HepG2 (cell line): ENCODE results near the gene FAM193A. TPM values are rescaled to one million over a fixed set of nuclear protein-coding genes. Genes with fewer than 3 reads are reported as not detected.
A peak's percentile ranks its signal among the peaks of the same experiment; 100 is the strongest.

Source experiments
- BORCS8-MEF2B ChIP-seq: sonication (generic); formaldehyde crosslinking; IDR thresholded peaks from 2 replicates; pipeline ENCODE4 v1.8.0; 2022; ENCODE audit warnings: mild to moderate bottlenecking, missing genetic modification reagents
- ERF ChIP-seq: IDR thresholded peaks from 2 replicates; pipeline ENCODE4 v1.6.1; 2018; ENCODE audit warnings: missing biosample characterization, missing genetic modification reagents
- HNRNPLL ChIP-seq: fragments of 200-400 bp; formaldehyde crosslinking; IDR thresholded peaks from 2 replicates; pipeline ENCODE4 v1.6.1; 2017; ENCODE audit warnings: mild to moderate bottlenecking, low read depth, low read length; ENCODE audit not compliant: poor library complexity, severe bottlenecking
- HOXA3 ChIP-seq: sonication (generic); formaldehyde crosslinking; IDR thresholded peaks from 2 replicates; pipeline ENCODE4 v1.5.0; 2020; ENCODE audit warnings: missing genetic modification reagents
- KDM2A ChIP-seq: sonication (generic); formaldehyde crosslinking; IDR thresholded peaks from 2 replicates; pipeline ENCODE4 v1.4.0; 2020; ENCODE audit warnings: low read depth, missing genetic modification reagents, borderline replicate concordance
- KDM5B ChIP-seq: sonication (generic); formaldehyde crosslinking; IDR thresholded peaks from 2 replicates; pipeline ENCODE4 v1.4.0; 2020; ENCODE audit warnings: missing genetic modification reagents, mild to moderate bottlenecking, borderline replicate concordance
- KLF12 ChIP-seq: sonication (generic); formaldehyde crosslinking; IDR thresholded peaks from 2 replicates; pipeline ENCODE4 v1.4.0; 2020; ENCODE audit warnings: missing genetic modification reagents, borderline replicate concordance
- KMT2A ChIP-seq: sonication (generic); formaldehyde crosslinking; IDR thresholded peaks from 2 replicates; pipeline ENCODE4 v1.4.0; 2020; ENCODE audit warnings: missing genetic modification reagents
- MXD1 ChIP-seq: sonication (generic); formaldehyde crosslinking; IDR thresholded peaks from 2 replicates; pipeline ENCODE4 v1.4.0; 2020; ENCODE audit warnings: mild to moderate bottlenecking, missing genetic modification reagents
- NCOA5 ChIP-seq: sonication (generic); formaldehyde crosslinking; IDR thresholded peaks from 2 replicates; pipeline ENCODE4 v1.4.0; 2020; ENCODE audit warnings: missing genetic modification reagents
- NFAT5 ChIP-seq: sonication (generic); formaldehyde crosslinking; IDR thresholded peaks from 2 replicates; pipeline ENCODE4 v1.4.0; 2020; ENCODE audit warnings: missing genetic modification reagents
- RBFOX2 ChIP-seq: fragments of 200-400 bp; formaldehyde crosslinking; IDR thresholded peaks from 2 replicates; pipeline ENCODE4 v1.6.1; 2017; ENCODE audit warnings: low read depth, mild to moderate bottlenecking, low read length
- SALL1 ChIP-seq: sonication (generic); formaldehyde crosslinking; IDR thresholded peaks from 2 replicates; pipeline ENCODE4 v1.8.0; 2022; ENCODE audit warnings: mild to moderate bottlenecking, missing genetic modification reagents
- TBL1XR1 ChIP-seq: fragments of 150-350 bp; IDR thresholded peaks from 2 replicates; pipeline ENCODE4 v1.6.1; 2014; ENCODE audit warnings: borderline replicate concordance, low read length; ENCODE audit not compliant: partially characterized antibody
- TEAD2 ChIP-seq: sonication (generic); formaldehyde crosslinking; IDR thresholded peaks from 2 replicates; pipeline ENCODE4 v1.9.0; 2021; ENCODE audit warnings: missing genetic modification reagents
- U2AF1 ChIP-seq: fragments of 200-400 bp; formaldehyde crosslinking; optimal IDR thresholded peaks from 2 replicates; pipeline ENCODE3; 2017; ENCODE audit warnings: mild to moderate bottlenecking, low read depth, low read length
- ZEB1 ChIP-seq: IDR thresholded peaks from 2 replicates; pipeline ENCODE4 v1.6.1; 2012; ENCODE audit warnings: mild to moderate bottlenecking, low read depth, inconsistent platforms; ENCODE audit not compliant: insufficient replicate concordance
- ZFAT ChIP-seq: sonication (generic); formaldehyde crosslinking; conservative IDR thresholded peaks from 2 replicates; pipeline ENCODE4 v1.8.1; 2023; ENCODE audit warnings: missing genetic modification reagents, inconsistent platforms
- ZFP82 ChIP-seq: sonication (generic); formaldehyde crosslinking; IDR thresholded peaks from 2 replicates; pipeline ENCODE4 v1.5.1; 2020; ENCODE audit warnings: mild to moderate bottlenecking, missing genetic modification reagents, borderline replicate concordance
- ZFP91 ChIP-seq: sonication (generic); formaldehyde crosslinking; IDR thresholded peaks from 2 replicates; pipeline ENCODE4 v1.9.0; 2022; ENCODE audit warnings: missing genetic modification reagents, mild to moderate bottlenecking, borderline replicate concordance
- ZNF777 ChIP-seq: sonication (generic); formaldehyde crosslinking; IDR thresholded peaks from 2 replicates; pipeline ENCODE4 v1.4.0; 2020; ENCODE audit warnings: missing genetic modification reagents
- ZSCAN20 ChIP-seq: sonication (generic); formaldehyde crosslinking; IDR thresholded peaks from 2 replicates; pipeline ENCODE4 v1.4.0; 2020; ENCODE audit warnings: missing genetic modification reagents, mild to moderate bottlenecking, borderline replicate concordance
- polyA plus RNA-seq, 8 experiments: library from polyadenylated mRNA; depleted of rRNA in 3 of 8; stranded (reverse) in 7 of 8; unstranded in 1 of 8; fragments of >200 nt; fragmentation: Illumina TruSeq in 4 of 8; extraction: Trizol in 4 of 8; gene quantifications; 2 replicates each; pipeline versions ENCODE4 v1.2.1 to v1.2.3, GENCODE V29; 2011 to 2016; ENCODE audit warnings: low read depth in 4 of 8, missing spikeins in 1 of 8, mixed read lengths in 1 of 8; ENCODE audit not compliant: insufficient read depth in 1 of 8
- total RNA-seq, 5 experiments: library from RNA; depleted of rRNA; stranded (reverse); fragments of >200 nt; fragmentation: Illumina TruSeq; extraction: Trizol; gene quantifications; 2 replicates each; pipeline ENCODE4 v1.2.3, GENCODE V29; 2016; ENCODE audit warnings: low read depth in 1 of 5

FAM193A gene
- total and polyA plus RNA-seq, 2 of the 13 experiments (the other 11 are each of a cell fraction or from before 2014, with no cell fraction given): 5.7 to 8.7 TPM

GRCh38 chr4:2537011-2537830 is 774 bp downstream of the FAM193A start (continued):
- TF ChIP-seq ZFP82 (CRISPR knock-in tag) (peak; percentile 49; the same call in 1 of the 2 replicates), NFAT5 (0 out of 2 replicates have a peak, but pooled peaks have one; percentile 30), NCOA5 (CRISPR knock-in tag) (no peak), U2AF1 (no peak), TEAD2 (CRISPR knock-in tag) (no peak), ZFAT (CRISPR knock-in tag) (no peak), ZFP91 (CRISPR knock-in tag) (peak; percentile 11; the same call in 1 of the 2 replicates), HOXA3 (CRISPR knock-in tag) (0 out of 2 replicates have a peak, but pooled peaks have one; percentile 6), HNRNPLL (peak; percentile 36), ZSCAN20 (peak; percentile 41; the same call in 1 of the 2 replicates), ZEB1 (peak; percentile 77), SALL1 (CRISPR knock-in tag) (peak; percentile 41; the same call in 1 of the 2 replicates), BORCS8-MEF2B (CRISPR knock-in tag) (no peak), ERF (0 out of 2 replicates have a peak, but pooled peaks have one; percentile 46), MXD1 (CRISPR knock-in tag) (peak; percentile 48; the same call in 1 of the 2 replicates), KLF12 (CRISPR knock-in tag) (0 out of 2 replicates have a peak, but pooled peaks have one; percentile 55), TBL1XR1 (no peak), KMT2A (CRISPR knock-in tag) (peak; percentile 63; the same call in 1 of the 2 replicates), KDM2A (CRISPR knock-in tag) (peak; percentile 30; the same call in 1 of the 2 replicates), ZNF777 (CRISPR knock-in tag) (0 out of 2 replicates have a peak, but pooled peaks have one; percentile 32), RBFOX2 (peak; percentile 73), KDM5B (CRISPR knock-in tag) (peak; percentile 62; the same call in 1 of the 2 replicates)
